BJ (cell line): ENCODE measurements around the gene ELAC1. TPM values are rescaled to one million over a fixed set of nuclear protein-coding genes. Genes with fewer than 3 reads are reported as not detected.

Source experiments
- polyA plus RNA-seq: library from polyadenylated mRNA; depleted of rRNA; stranded (reverse); fragments of >200 nt; gene quantifications from 2 replicates; pipeline ENCODE4 v1.2.3, GENCODE V29; 2011; rRNA removed
- small RNA-seq: library from RNA; depleted of rRNA; stranded (forward); fragments of <200 nt; gene quantifications from one replicate; pipeline ENCODE3, GENCODE V24; 2012; ENCODE audit warnings: low replicate concordance, low read depth; ENCODE audit not compliant: insufficient read length

The ELAC1 gene
- polyA plus RNA-seq, 1 experiment, result 4.4 TPM

Small RNA genes lying within 50 kb of the gene (small RNA-seq; reads per million reads assigned to genes)
- gene RF00019, result not detected

Other genes with a start within 250 kb of the ELAC1 start
- gene MRO, start 148.0 kb upstream of the ELAC1 start, polyA plus RNA-seq, result not detected in 2 replicates
- 21.9 and 44.5 TPM in 2 replicates for gene ME2, start 88.9 kb upstream of the ELAC1 start, polyA plus RNA-seq
- gene SMAD4, start 62.2 kb downstream of the ELAC1 start, polyA plus RNA-seq, result 85.8 and 101 TPM in 2 replicates
- gene MEX3C, start 229.6 kb downstream of the ELAC1 start, polyA plus RNA-seq, result 34.4 and 51.1 TPM in 2 replicates